A673 (cell line): ENCODE measurements around the gene PPP1R1C. TPM values are rescaled to one million over a fixed set of nuclear protein-coding genes. Genes with fewer than 3 reads are reported as not detected.

Experiments
- BruUV-seq: library from RNA; stranded (reverse); fragments of 400-500 nt; replicated peaks from 2 replicates; lab custom pipeline; 2021; lab: Mats Ljungman, UMichigan
- CTCF ChIA-PET: fragments of 300-600 bp; sonication (Branson Sonifier 250); formaldehyde crosslinking; loops from one replicate; lab custom pipeline; 2022; ENCODE audit warnings: antibody characterized with exemption; lab: Charles Lee
- POLR2A ChIA-PET: fragments of 300-600 bp; sonication (Branson Sonifier 250); formaldehyde crosslinking; loops from one replicate; lab custom pipeline; 2022; ENCODE audit warnings: antibody characterized with exemption; ENCODE audit not compliant: low non-redundant PET; lab: Charles Lee
- DNase-seq: peaks from one replicate; pipeline ENCODE4 v3.0.0-alpha.2; 2015; ENCODE audit warnings: low spot score
- H3K27ac ChIP-seq: fragments of 200-600 bp; sonication (generic); 2 replicates; pipeline ENCODE4 v1.5.1; 2016; ENCODE audit warnings: mixed run types, low read depth, mild to moderate bottlenecking, mixed read lengths, antibody characterized with exemption, low read length; ENCODE audit not compliant: poor library complexity, severe bottlenecking
- H3K27me3 ChIP-seq: fragments of 200-600 bp; sonication (generic); replicated peaks from 2 replicates; pipeline ENCODE4 v1.6.1; 2017; ENCODE audit warnings: mixed run types, low read depth, mild to moderate bottlenecking, mixed read lengths, antibody characterized with exemption, low read length; ENCODE audit not compliant: insufficient read depth, poor library complexity
- H3K36me3 ChIP-seq: fragments of 200-600 bp; sonication (generic); 2 replicates; pipeline ENCODE4 v1.6.1; 2016; ENCODE audit warnings: mixed run types, mild to moderate bottlenecking, mixed read lengths, antibody characterized with exemption, low read length; ENCODE audit not compliant: insufficient read depth, poor library complexity, severe bottlenecking
- H3K4me1 ChIP-seq: fragments of 200-600 bp; sonication (generic); 2 replicates; pipeline ENCODE4 v1.6.1; 2017; ENCODE audit warnings: mixed run types, mild to moderate bottlenecking, mixed read lengths, antibody characterized with exemption, low read length; ENCODE audit not compliant: insufficient read depth, poor library complexity, severe bottlenecking
- H3K4me3 ChIP-seq: fragments of 200-600 bp; sonication (generic); 2 replicates; pipeline ENCODE4 v1.5.1; 2016; ENCODE audit warnings: low read depth, mixed run types, mild to moderate bottlenecking, mixed read lengths, low read length; ENCODE audit not compliant: poor library complexity, severe bottlenecking
- H3K9me3 ChIP-seq: fragments of 200-600 bp; sonication (generic); 2 replicates; pipeline ENCODE4 v1.6.1; 2016; ENCODE audit warnings: mixed run types, low read depth, mild to moderate bottlenecking, mixed read lengths, antibody characterized with exemption, low read length; ENCODE audit not compliant: poor library complexity, severe bottlenecking
- EZH2 ChIP-seq: fragments of 200-600 bp; sonication (generic); IDR thresholded peaks from 2 replicates; pipeline ENCODE4 v1.6.1; 2017; ENCODE audit warnings: borderline replicate concordance, low read depth, mild to moderate bottlenecking, mixed read lengths, antibody characterized with exemption, low read length; ENCODE audit not compliant: poor library complexity, severe bottlenecking
- intact Hi-C: fragments of 100-400 bp; cut with micrococcal nuclease; formaldehyde crosslinking; loops from one replicate; pipeline ENCODE4 v1.10.0; 2022; ENCODE audit not compliant: unreplicated experiment
- total RNA-seq: library from RNA; stranded (reverse); gene quantifications from 2 replicates; pipeline ENCODE4 v1.2.3, GENCODE V29; 2021
- TF ChIP-seq, protein P1 (sequence below): fragments of 300-800, 200-600 bp; sonication (generic); conservative IDR thresholded peaks from 2 replicates; pipeline ENCODE4 v1.5.1; 2017; ENCODE audit warnings: low read depth, mild to moderate bottlenecking, antibody characterized with exemption, low read length, moderate library complexity, mixed read lengths

Gene PPP1R1C
- total RNA-seq, 1 experiment from 2014 or later: 5.3 TPM

DNA sequence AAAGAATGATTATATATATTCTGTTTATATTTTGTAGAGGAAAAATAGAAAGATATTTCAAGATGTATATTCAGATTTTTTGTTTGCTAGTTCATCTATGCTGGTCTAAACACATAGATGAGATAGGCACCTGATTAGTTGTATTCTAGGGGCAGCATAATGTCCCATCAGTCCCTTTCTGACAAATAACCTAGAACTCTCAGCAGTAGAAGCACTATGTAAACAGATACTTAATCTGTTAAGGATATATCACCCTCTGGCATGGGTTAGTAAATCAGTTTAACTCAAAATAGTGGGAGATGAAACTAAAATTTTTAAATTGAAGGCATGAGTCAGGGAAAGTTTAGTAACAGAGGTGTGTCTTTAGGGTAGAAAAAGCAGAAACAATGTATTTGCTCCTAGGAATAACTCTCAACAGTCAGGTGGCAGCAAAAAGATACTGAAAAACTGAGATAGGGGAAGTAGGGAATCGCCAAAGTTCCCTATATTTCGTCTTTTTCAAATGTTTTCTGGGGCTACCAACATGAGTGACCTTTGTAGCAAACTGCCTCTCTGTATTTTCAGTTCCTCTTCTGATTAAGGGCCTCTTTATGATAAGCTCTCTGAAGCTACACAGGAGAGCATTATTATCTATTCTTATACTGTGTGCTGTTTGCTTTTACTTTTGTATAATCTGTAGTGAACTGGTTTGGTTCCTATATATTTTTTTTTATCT lies 5.7 kb downstream of the PPP1R1C start:
- POLR2A ChIA-PET: interaction anchor here (0.9 kb wide), 1 partner anchor 40 kb away, joined by 12 read pairs; no protein-coding TSS in a partner anchor
- no peak overlapping the region for H3K4me3 ChIP-seq
- CTCF ChIA-PET: no interaction called here

DNA sequence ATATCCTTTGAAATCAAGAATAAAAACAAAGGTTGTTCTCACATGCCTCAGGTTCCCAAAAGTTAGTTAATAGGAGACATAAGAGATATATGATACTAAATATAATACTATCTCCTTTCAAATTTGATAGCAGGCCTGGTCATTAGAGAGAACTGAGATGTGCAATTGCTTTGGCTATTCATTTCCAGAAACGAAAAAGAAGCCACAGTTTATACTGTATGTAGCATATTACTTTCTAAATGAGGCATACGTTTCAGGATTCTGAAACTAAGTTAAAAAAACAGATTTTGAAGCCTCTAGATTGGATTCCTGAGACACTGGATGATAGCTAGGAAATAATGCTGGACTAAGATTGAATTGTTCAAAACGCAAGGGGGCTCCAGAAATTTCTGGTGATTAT lies 7.1 kb downstream of the PPP1R1C start:
- H3K36me3 ChIP-seq: no peaks in the 10 kb centered on the region
- TF ChIP-seq, protein P1, sequence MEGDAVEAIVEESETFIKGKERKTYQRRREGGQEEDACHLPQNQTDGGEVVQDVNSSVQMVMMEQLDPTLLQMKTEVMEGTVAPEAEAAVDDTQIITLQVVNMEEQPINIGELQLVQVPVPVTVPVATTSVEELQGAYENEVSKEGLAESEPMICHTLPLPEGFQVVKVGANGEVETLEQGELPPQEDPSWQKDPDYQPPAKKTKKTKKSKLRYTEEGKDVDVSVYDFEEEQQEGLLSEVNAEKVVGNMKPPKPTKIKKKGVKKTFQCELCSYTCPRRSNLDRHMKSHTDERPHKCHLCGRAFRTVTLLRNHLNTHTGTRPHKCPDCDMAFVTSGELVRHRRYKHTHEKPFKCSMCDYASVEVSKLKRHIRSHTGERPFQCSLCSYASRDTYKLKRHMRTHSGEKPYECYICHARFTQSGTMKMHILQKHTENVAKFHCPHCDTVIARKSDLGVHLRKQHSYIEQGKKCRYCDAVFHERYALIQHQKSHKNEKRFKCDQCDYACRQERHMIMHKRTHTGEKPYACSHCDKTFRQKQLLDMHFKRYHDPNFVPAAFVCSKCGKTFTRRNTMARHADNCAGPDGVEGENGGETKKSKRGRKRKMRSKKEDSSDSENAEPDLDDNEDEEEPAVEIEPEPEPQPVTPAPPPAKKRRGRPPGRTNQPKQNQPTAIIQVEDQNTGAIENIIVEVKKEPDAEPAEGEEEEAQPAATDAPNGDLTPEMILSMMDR: no peak
- no peak for TF ChIP-seq EZH2
- H3K4me1 ChIP-seq: no peaks in the 10 kb centered on the region
- no peak overlapping the region for H3K4me3 ChIP-seq
- intact Hi-C loops: no loop called here
- H3K27ac ChIP-seq: no peak overlapping the region
- DNase-seq: no peak
- no peaks in the 10 kb centered on the region for H3K27me3 ChIP-seq
- H3K9me3 ChIP-seq: no peaks in the 10 kb centered on the region
- BruUV-seq: no TSS peak
- ChIA-PET POLR2A (no interaction called here), CTCF (no interaction called here)

More for the DNA sequence above, 5.7 kb downstream of the PPP1R1C start:
- Histone ChIP-seq H3K4me1 (no peaks in the 10 kb centered on the region), H3K9me3 (no peaks in the 10 kb centered on the region), H3K36me3 (no peaks in the 10 kb centered on the region), H3K27ac (no peak overlapping the region), H3K27me3 (no peaks in the 10 kb centered on the region)
- no TSS peak for BruUV-seq
- TF ChIP-seq, protein P1: no peak
- TF ChIP-seq EZH2: no peak
- DNase-seq: no peak
- intact Hi-C loops: no loop called here

DNA sequence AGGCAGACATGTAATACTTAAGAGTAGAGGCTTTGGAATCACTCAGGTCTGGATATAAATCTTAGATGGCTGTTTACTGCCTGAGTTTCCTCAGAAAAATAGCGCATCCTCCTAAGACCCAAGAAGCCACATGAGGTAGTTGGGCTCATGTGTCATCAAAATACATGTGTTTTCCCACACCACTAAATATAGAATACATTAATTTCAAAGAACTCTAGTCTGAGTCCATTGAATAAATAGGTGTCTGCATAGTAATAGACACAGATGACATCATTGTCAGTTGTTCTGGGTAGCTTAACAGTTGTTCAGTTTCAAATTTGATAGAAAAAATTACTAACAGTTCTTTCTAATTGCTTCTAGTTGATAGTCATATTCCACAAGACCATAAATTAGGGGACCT lies 9.6 kb downstream of the PPP1R1C start:
- no TSS peak for BruUV-seq
- H3K4me3 ChIP-seq: no peak overlapping the region
- no peak for TF ChIP-seq EZH2
- TF ChIP-seq, protein P1: no peak
- no peak overlapping the region for H3K27ac ChIP-seq
- POLR2A ChIA-PET: interaction anchor here (0.6 kb wide), 1 partner anchor 129 kb away, joined by 4 read pairs; no protein-coding TSS in a partner anchor
- CTCF ChIA-PET: no interaction called here
- H3K27me3 ChIP-seq: no peaks in the 10 kb centered on the region
- no peaks in the 10 kb centered on the region for H3K36me3 ChIP-seq
- no peaks in the 10 kb centered on the region for H3K9me3 ChIP-seq
- intact Hi-C loops: no loop called here
- no peaks in the 10 kb centered on the region for H3K4me1 ChIP-seq
- no peak for DNase-seq
